KOPT-K1 (cell line): ENCODE results near the gene CDC37.

ENCODE experiments used
- H3K27ac ChIP-seq: fragments of 200-600 bp; sonication (generic); 2 replicates; pipeline ENCODE4 v1.5.1; 2016; ENCODE audit warnings: antibody characterized with exemption, mild to moderate bottlenecking, low read depth, low read length; ENCODE audit not compliant: poor library complexity, severe bottlenecking
- H3K36me3 ChIP-seq: fragments of 200-600 bp; sonication (generic); 2 replicates; pipeline ENCODE4 v1.5.1; 2017; ENCODE audit warnings: antibody characterized with exemption, mild to moderate bottlenecking, low read length, moderate library complexity; ENCODE audit not compliant: insufficient read depth
- H3K9me3 ChIP-seq: fragments of 200-600 bp; sonication (generic); 2 replicates; pipeline ENCODE4 v1.5.1; 2017; ENCODE audit warnings: antibody characterized with exemption, low read length, mild to moderate bottlenecking; ENCODE audit not compliant: insufficient read depth, poor library complexity, severe bottlenecking

The CDC37 gene

DNA sequence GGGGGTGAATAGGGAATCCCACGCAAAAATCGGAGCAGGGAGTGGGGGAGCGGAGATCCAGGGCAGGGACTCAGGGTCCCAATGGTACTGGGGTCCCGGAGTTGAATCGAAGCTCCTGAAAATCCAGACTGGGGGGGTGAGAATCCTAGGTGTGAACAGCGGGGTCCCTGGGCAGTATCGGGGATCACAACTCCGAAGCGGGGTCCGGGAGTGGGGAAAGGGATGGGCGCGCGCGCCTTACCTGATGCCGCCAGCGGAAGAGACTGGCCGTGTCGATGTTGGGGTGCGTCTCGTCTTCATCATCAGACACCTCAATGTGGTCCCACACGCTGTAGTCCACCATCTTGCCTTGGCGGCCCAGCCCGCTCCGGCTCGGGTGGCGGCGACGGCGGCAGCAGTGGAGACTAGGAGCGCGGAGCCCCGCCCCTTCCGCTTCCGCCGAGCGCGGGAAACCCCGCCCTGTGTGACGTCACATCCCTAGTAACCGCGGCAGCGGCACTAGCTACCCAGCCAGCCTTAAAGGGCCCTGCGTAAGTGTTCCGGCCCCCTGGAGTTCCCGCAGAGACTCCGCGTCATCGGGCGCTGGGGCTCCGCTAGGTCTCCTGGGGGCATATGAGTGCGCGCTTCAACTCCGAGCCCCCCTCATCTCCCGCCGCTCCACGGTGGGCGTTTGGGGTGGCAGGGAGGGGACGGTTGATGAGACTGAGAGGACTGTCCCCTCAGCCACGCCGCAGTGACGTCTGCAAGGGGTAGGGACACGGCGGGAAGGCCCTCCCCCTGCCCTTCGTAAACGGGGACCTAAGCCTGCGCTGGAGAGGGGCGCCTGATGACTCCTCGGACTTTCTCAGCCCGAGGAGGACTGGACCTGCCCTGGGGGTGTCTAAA lies at the start of gene CDC37:
Gene CDC37 (minus strand): TSS at position 406 of the 885 bp plus-strand sequence. CDS start 63 bp downstream, at position 343.
- peak within 1 kb of the TSS; percentile 83 for H3K27ac ChIP-seq

DNA sequence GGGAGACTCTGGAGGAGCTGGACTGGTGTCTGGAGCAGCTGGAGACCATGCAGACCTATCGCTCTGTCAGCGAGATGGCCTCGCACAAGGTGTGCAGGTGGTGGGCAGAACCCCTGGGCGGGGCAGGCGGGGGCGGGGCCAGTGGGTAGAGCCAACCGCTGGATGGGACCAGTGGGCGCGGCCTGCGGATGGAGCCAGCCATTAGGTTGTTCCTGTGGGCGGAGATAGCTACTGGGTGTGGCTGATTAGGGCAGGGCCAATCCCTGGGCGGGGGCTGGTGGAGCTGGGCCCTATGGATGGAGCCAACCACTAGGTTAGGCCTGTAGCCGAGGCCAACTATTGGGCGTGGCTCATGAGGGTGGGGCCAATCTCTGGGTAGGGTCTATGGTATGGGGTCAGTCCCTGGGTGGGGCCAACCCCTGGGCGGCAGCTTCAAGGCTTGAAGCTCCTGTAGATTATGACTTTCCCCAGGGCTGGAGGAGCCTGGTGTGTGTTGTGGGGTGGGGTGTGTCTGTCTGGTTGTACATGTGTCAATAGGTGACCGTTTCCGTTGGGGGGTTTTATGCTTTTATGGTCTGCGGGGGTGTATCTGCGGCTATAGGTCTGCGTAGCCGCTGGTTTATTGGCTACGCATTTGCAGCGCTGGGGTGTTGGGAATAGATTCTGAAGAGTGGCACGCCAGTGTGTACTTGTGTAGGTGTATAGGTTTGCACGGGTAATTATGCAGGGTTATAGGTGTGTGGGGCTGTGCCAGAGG lies 47.7 kb upstream of the CDC37 start:
- H3K27ac ChIP-seq, result no peak overlapping the region
- no peaks in the 10 kb centered on the region for H3K9me3 ChIP-seq
- H3K36me3 ChIP-seq, result no peaks in the 10 kb centered on the region

More for the DNA sequence above, at the start of gene CDC37:
- Histone ChIP-seq H3K9me3 (no peaks in the 10 kb centered on the region), H3K36me3 (peaks cover 18% of the 10 kb centered on the region)

DNA sequence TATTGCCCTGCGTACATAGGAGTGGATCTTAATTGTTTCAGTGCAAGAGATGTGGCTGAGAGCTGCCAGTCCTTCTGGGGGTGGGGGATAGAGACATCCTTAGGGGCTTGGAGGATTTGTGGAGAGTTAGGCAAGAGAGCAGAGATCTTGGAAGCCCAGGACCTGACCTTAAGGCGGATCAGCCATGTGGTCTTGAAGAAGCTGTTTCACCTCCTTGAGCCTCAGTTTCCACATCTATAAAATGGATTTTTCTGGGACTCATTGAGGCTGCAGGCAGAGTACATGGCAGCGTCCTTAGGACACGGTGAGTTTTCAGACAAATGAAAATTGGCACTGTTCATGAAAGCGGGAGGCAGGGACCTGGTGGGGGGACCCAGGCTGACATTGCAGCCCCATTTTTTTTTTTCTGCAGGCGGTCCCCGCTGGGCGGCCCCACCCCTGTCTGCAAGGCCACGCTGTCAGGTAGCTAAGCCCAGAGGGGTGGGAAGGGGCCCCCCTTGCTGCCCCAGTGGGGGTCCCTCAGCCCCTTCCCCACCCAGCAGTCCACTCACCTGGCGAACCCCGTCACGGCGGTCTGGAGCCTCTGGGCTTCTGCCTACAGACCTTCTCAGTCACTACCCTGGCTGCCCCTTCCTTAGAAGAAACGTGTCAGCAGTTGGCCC lies 47.0 kb upstream of the CDC37 start:
- no peaks in the 10 kb centered on the region for H3K9me3 ChIP-seq
- no peaks in the 10 kb centered on the region for H3K36me3 ChIP-seq
- H3K27ac ChIP-seq, result no peak overlapping the region

- no peaks in the 10 kb centered on the region for H3K36me3 ChIP-seq
- no peak overlapping the region for H3K27ac ChIP-seq
- H3K9me3 ChIP-seq, result no peaks in the 10 kb centered on the region
Measured at GRCh38 chr19:10449037-10449436, 45.7 kb upstream of the CDC37 start.

GRCh38 chr19:10442698-10443097 lies 39.4 kb upstream of the CDC37 start:
- H3K27ac ChIP-seq, result no peak overlapping the region
- H3K9me3 ChIP-seq, result no peaks in the 10 kb centered on the region
- no peaks in the 10 kb centered on the region for H3K36me3 ChIP-seq

GRCh38 chr19:10439588-10439987 lies 36.2 kb upstream of the CDC37 start:
- Histone ChIP-seq H3K27ac (no peak overlapping the region), H3K9me3 (no peaks in the 10 kb centered on the region), H3K36me3 (no peaks in the 10 kb centered on the region)

- no peaks in the 10 kb centered on the region for H3K9me3 ChIP-seq
- H3K36me3 ChIP-seq, result no peaks in the 10 kb centered on the region
- H3K27ac ChIP-seq, result no peak overlapping the region
Measured at GRCh38 chr19:10433131-10433536, 29.8 kb upstream of the CDC37 start.

GRCh38 chr19:10432736-10433130 lies 29.4 kb upstream of the CDC37 start:
- Histone ChIP-seq H3K27ac (no peak overlapping the region), H3K36me3 (no peaks in the 10 kb centered on the region), H3K9me3 (no peaks in the 10 kb centered on the region)

DNA sequence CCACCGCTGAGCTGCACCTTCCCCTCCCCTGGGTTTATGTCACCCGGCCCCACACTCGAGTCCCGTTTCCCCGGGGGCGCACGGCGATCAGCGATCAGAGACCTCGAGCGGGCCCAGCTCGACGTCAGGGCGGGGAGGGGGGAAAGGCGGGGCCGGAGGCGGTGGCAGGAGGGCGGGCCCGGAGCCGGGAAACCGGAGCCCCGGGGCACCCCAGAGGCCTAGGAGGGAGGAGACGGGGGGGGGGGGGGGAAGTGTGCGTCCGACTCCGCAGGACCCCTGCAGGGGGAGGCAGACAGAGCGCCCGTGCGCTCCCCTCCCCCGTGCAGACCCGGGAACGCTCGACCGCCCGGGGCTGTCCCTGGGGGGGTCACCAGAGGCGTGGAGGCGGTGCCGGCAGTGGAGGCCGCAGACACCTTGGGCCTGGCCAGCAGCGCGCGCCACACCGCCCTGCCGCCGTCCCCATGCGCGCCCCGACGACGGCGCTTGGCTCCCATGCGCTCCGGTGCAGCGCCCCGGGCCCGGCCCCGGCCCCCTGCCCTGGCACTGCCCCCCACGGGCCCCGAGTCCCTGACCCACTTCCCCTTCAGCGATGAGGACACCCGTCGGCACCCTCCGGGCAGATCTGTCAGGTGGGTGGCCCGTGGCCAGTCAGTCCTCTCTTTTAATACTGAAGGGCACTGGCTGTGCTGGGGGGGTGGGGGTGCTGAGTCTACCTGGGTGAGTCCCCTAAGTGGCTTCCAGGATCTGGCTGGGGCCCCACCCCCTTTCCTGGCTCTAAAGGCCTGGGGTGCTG lies 28.8 kb upstream of the CDC37 start:
- no peaks in the 10 kb centered on the region for H3K36me3 ChIP-seq
- H3K9me3 ChIP-seq, result no peaks in the 10 kb centered on the region
- no peak overlapping the region for H3K27ac ChIP-seq

DNA sequence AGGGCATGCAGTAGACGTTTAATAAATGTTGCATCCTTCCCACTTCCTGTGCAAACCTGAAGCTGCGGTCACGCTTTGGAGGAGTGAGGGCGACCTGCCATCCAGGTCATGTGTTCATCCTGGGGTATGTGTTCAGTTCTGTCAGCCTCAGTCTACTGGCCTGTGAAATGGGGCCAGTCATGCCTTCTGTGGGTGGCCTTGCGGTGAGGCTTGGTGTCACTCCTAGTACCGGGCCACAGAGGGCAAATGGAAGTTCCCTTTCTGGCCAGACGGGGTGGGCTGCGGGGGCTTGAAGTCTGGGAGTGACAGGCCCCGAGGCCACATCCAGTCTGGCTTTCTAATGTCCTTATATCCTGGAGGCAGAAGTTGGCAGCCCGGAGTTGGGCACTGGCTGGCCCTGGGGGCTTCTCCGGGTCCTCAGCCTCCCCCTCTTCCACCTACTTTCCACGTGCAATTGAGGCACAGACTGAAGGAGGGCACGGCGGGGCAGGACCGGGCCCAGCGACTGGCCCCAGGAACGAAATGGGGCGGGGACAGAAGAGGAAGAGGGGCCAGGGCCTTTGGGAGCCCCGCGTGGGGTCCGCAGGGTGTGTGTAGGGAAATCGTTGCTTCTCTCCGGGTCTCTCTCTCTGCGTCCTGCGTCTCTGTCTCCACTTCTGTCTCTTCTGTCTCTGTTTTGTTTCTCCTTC lies 28.1 kb upstream of the CDC37 start:
- Histone ChIP-seq H3K27ac (no peak overlapping the region), H3K9me3 (no peaks in the 10 kb centered on the region), H3K36me3 (no peaks in the 10 kb centered on the region)

DNA sequence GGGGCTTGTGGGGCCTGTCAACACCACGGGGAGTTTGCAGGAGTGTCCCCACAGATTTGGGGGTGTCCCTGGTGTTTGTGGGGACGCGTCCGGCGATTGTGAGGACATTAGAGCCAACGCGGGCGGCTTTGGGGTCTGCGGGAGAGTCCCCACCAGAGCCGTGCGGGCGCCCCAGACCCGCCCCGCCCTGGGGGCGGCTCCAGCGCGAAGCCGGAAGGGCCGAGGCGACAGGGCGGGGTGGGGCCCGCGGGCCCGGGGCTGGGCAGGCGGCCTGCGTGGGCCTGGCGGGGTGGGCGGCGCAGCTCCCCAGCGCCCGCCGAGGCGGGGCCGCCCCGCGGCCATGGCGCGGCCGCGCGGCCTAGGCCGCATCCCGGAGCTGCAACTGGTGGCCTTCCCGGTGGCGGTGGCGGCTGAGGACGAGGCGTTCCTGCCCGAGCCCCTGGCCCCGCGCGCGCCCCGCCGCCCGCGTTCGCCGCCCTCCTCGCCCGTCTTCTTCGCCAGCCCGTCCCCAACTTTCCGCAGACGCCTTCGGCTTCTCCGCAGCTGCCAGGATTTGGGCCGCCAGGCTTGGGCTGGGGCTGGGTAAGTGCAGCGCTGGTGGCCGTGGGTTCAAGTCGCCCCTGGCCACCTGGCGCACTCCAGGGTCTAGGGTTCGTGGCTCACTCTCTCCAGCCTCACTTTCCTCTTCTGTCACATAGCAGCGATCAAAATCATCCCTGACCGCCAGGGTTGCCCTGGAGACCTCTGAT lies 27.3 kb upstream of the CDC37 start:
- Histone ChIP-seq H3K9me3 (no peaks in the 10 kb centered on the region), H3K36me3 (no peaks in the 10 kb centered on the region), H3K27ac (no peak overlapping the region)

- Histone ChIP-seq H3K36me3 (no peaks in the 10 kb centered on the region), H3K27ac (no peak overlapping the region), H3K9me3 (no peaks in the 10 kb centered on the region)
Measured at GRCh38 chr19:10428996-10429381, 25.6 kb upstream of the CDC37 start.

- Histone ChIP-seq H3K27ac (no peak overlapping the region), H3K36me3 (no peaks in the 10 kb centered on the region), H3K9me3 (no peaks in the 10 kb centered on the region)
Measured at GRCh38 chr19:10427169-10427568, 23.8 kb upstream of the CDC37 start.
